LHCN-M2 (cell line): ENCODE measurements around the gene ITGA1. TPM values are rescaled to one million over a fixed set of nuclear protein-coding genes. Genes with fewer than 3 reads are reported as not detected.
"Not testable (repeated sequence)": the region's sequence is repeated elsewhere in the genome, so short reads cannot be mapped to it uniquely, and the experiment has no call there.

Source experiments
- DNase-seq: peaks from one replicate; pipeline ENCODE4 v3.0.0-alpha.2; 2012; ENCODE audit warnings: low read depth
- total RNA-seq: library from RNA; depleted of rRNA; stranded (reverse); fragments of >200 nt; gene quantifications from 2 replicates; pipeline ENCODE4 v1.2.3, GENCODE V29; 2014

ITGA1 gene
- total RNA-seq, 1 experiment from 2014 or later, result 4.3 TPM

GRCh38 chr5:52948418-52949076 lies 160.8 kb downstream of the ITGA1 start:
- peak; percentile 90 for DNase-seq

- DNase-seq, result no peak
Observed at GRCh38 chr5:52950686-52951085, 163.0 kb downstream of the ITGA1 start.

- DNase-seq, result no peak
Observed at GRCh38 chr5:52952483-52952882, 164.8 kb downstream of the ITGA1 start.

GRCh38 chr5:52956014-52956413 lies 168.3 kb downstream of the ITGA1 start:
- no peak for DNase-seq

- no peak for DNase-seq
Observed at GRCh38 chr5:52956915-52957747, 169.4 kb downstream of the ITGA1 start.

GRCh38 chr5:52961274-52961681 lies 173.6 kb downstream of the ITGA1 start:
- no peak for DNase-seq

- no peak for DNase-seq
Observed at GRCh38 chr5:52963636-52964035, 175.9 kb downstream of the ITGA1 start.

GRCh38 chr5:52964138-52964537 lies 176.4 kb downstream of the ITGA1 start:
- peak; percentile 40 for DNase-seq

GRCh38 chr5:52976157-52976556 lies 188.4 kb downstream of the ITGA1 start:
- DNase-seq, result not testable (repeated sequence)

- no peak for DNase-seq
Observed at GRCh38 chr5:52977264-52977897, 189.7 kb downstream of the ITGA1 start.

GRCh38 chr5:52981507-52981906 lies 193.8 kb downstream of the ITGA1 start:
- DNase-seq, result no peak

GRCh38 chr5:52983731-52984636 lies 196.3 kb downstream of the ITGA1 start:
- peak; percentile 25 for DNase-seq

GRCh38 chr5:52985306-52985705 lies 197.6 kb downstream of the ITGA1 start:
- no peak for DNase-seq

GRCh38 chr5:52987711-52988331 lies 200.1 kb downstream of the ITGA1 start:
- DNase-seq, result no peak

- DNase-seq, result no peak
Observed at GRCh38 chr5:52988335-52989024, 200.8 kb downstream of the ITGA1 start.

GRCh38 chr5:52989025-52989780 lies 201.5 kb downstream of the ITGA1 start, which contains the start of gene ITGA2:
TSS of gene ITGA2 (plus strand) at chr5:52989352. CDS start at chr5:52989469, 117 bp downstream.
- peak; percentile 28 for DNase-seq

- peak; percentile 57 for DNase-seq
Observed at GRCh38 chr5:52989781-52990527, 202.2 kb downstream of the ITGA1 start.

GRCh38 chr5:52990528-52990925 lies 202.8 kb downstream of the ITGA1 start:
- DNase-seq, result no peak

- DNase-seq, result no peak
Observed at GRCh38 chr5:52993367-52993766, 205.7 kb downstream of the ITGA1 start.
